Measurements from ENCODE around the gene DIAPH3.
A peak's percentile ranks its signal among the peaks of the same experiment; 100 is the strongest.

The DIAPH3 gene

GRCh38 chr13:59702269-59702668, 461.5 kb downstream of the DIAPH3 start:
- DNase-seq = no peak

DNA sequence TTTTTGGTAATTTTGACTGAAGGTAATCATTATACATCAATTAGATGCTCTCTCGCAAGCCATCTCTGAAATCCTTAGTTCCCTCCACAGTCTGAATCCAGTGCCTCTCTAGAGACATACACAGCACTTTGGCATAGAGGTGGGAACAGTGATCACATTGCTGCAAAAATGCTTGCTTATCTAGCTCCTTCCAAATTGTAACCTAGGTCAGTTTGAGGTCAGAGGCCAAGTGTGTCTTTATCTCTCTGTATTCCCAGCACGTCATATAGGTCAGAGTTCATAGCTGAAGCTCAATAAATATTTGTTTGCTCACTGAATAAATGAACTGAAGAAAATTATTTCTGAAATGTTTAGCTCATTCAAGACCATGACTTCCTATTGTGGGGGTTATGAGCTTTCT, 462.5 kb downstream of the DIAPH3 start:
- no peak for DNase-seq

- peak; percentile 70 for DNase-seq
Measured at GRCh38 chr13:59700281-59700680, 463.4 kb downstream of the DIAPH3 start.

GRCh38 chr13:59696271-59696670, 467.5 kb downstream of the DIAPH3 start:
- no peak for DNase-seq

- DNase-seq = no peak
Measured at GRCh38 chr13:59691501-59692066, 472.1 kb downstream of the DIAPH3 start.

DNA sequence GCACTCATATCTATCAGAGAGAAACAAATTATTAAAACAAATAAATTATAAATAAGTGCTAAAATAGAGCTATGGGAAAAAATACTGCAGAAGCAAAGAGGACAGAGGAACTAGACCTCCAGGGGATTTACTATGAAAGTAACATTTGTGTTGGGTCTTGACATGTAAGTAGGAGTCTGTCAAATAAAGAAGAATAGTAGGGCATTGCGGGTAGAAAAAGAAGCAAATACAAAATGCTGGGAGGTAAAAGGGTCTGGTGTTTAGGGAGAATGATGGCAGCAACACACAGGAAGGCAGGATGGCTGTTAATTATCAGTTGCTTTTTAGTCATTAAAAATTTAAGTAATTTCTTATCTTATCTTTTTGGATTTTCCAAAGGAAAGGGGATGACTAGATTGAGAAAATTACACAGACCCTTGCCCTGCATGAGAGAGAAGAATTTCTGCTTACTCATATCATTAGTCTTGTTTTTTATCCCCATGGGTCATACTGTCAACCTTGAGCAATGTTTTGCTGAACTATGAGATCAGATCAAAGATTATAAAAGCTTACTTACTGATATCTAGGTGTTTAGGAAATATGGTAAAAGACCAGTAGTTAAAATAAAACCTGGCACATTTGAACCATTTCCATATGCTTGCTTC, 472.7 kb downstream of the DIAPH3 start:
- peak; percentile 14 for DNase-seq

DNA sequence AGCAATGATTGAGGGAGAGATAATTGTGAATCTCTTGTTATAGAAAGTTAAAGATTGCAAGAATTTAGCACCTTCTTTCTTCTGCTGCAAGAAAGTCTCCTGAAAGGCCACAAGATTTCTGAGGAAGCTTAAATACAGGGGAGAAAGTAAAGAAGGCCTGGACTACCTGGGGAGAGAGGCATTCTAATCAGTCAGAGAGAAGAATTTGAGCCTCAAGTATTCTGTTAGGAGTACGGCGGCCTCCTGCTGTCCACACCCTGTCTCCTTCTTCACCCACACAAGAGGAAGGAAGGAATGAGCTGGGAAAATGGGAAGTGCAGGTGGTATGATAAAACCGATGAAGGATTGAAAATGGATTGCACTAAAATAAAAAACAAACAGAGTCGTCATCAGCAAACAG, 474.7 kb downstream of the DIAPH3 start:
- DNase-seq = no peak

DNA sequence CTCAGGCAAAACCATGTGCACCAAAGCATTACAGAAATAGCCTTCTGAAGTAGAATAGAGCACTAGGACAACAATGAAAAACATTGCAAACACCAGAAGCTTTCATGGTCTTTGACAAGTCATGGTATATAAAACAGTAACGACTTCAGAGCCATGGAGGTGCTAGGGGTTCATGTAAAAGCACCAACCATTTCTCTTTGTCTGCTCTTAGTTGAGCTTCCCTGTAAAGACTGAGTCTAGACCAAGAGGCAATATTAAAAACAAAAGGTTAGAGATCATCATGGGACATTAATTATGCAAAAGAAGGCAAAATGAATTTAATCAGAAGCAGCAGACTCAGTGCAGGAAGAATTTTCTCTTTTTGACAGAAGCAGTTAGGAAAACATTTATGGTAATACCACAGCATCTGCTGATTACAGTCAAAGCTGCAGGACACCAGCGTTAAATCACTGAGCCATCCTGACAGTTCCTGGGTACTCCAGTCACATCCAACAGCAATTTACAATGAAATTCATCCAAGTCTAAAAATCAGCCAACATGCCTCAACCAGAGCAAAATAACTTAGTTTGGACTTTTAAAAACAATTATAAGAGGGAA, 476.8 kb downstream of the DIAPH3 start:
- no peak for DNase-seq

DNA sequence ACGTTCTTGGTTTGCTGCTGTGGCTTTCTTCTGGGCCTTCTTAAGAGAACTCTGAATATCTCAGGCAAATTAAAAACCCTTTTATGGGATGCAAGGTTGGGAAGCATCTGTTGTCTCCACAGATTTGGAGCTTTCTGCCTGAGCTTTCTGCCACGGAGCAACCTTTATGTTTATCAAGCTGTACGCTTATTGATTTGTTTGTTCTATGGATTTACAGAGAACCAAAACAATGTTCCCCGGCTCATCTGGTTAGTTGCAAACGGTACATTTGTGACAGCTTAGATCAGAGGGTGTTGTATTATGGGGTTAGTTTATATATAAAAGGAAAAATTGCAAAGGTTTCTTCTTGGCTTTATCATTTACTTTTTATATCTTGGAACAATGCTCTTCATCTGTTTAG, 479.6 kb downstream of the DIAPH3 start:
- DNase-seq = no peak

- peak; percentile 26 for DNase-seq
Measured at GRCh38 chr13:59681636-59682311, 482.0 kb downstream of the DIAPH3 start.

DNA sequence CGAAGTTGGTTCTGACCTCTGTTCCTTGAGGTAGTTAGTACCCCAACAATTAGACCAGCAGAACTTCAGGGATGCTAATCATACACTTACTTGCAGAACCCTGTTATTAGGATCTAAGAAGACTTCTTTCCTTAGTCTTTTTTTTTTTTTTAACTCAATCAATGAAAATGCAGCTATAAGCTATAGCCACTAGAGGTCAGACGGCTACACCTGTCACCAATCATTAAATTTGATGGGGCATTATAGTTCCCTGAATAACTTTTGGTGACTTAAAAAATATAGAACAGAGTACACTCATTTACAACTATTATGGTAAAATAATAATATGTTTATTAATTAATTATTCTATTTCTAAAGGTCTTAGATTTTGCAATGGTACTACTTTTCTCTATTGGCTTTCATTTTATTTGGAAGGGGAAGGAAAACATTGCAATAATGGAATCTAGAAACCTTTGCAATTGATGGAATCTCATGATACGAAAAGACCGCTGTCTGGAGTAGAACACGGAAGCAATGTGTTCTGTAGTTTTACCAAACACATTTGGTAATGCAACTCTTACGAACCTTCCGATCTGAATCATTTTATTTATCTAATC, 483.2 kb downstream of the DIAPH3 start:
- DNase-seq = peak; percentile 25

DNA sequence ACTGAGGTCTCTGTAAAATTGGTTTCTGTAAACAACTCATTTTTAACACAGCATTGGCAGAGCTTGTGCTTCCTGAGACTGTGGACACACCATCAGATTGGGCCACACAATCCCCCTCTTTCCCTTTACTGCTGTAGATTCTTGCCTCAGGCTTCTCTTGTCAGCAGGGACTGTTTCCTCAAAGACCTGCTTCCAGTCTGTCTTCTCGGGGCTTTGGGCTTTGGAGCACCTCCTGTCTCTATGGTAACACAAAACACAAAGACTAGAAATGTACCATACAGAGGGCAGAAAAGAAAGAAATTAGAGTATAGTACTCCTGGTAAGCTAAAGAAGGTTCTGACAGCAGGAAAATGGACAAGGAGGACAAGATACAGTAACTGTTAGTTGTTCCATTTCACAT, 484.5 kb downstream of the DIAPH3 start:
- DNase-seq = no peak

DNA sequence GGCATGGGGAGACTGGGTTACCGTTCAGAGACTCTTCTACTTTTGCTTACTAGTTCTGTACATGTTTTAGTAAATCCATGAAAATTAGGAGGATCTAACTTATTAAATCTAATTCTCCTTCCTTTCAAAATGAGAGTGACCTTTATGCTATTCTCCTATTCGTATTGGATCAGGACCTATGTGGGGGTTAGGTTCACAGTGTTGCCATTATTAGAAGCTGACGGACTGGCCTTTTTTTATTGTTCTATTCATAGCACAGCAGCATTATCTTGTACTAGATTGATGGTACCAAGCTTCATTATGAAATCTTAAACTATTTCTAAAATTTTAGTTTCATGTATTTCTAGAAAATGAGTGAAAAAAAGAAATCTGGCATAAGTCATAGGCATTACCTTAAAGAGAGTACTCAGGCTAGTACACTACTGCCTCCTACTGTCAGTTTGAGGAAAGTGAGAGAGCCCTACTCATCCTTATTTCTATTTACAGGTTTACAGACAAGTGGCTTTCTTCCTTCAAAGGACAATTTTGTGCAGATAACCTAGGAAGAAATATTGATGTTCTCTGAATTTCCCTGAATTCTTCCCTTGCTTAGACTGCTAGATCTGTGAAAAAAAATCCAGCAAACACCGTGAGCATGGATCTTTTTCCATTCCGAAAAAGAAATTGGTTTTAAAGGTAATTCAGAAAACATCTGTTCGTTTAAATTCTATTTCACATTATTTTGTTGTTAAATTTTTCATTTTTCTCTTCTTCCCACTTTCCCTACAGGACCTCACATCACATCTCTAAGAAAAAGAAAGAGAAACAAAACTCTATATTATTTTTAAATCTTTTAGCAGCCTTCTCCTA, 485.5 kb downstream of the DIAPH3 start:
- DNase-seq = peak; percentile 55

DNA sequence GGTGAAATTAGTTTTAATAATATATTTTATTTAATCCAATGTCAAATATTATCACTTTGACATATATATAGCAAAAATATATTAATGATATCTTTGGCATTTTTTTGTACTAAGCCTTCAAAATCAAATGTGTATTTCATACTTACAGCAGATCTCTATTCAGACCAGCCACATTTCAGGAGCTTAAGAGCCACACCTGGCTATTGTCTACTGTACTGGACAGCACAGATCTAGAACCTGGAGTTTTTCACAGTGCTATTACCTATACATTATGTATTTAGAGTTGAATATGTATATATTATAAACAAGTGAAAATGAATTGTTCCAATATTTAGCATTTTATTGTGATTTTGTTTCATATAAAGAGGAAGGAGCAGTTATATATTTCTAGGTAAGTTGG, 486.3 kb downstream of the DIAPH3 start:
- DNase-seq = no peak

- no peak for DNase-seq
Measured at GRCh38 chr13:59674616-59675015, 489.1 kb downstream of the DIAPH3 start.

DNA sequence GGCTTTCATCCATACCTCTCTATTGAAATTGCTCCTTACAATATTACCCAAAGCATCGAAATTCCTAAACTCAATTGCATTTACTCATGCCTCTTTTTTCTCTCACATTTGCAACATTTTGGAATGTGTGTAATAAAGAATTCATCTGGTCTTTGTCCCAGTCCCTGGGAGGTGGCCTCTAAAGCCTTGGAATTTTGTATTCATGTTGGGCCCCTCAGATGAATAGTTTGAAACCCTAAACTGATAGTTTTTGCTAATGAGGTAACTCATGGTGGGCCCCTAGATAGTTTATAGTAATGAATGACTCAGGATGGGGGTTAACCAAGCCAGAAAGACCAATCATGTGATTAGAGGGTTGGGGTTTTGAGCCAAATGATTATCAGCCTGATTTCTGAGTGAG, 490.4 kb downstream of the DIAPH3 start:
- peak; percentile 86 for DNase-seq

GRCh38 chr13:59672445-59672844, 491.3 kb downstream of the DIAPH3 start:
- DNase-seq = no peak

GRCh38 chr13:59671881-59672280, 491.8 kb downstream of the DIAPH3 start:
- peak; percentile 22 for DNase-seq

DNA sequence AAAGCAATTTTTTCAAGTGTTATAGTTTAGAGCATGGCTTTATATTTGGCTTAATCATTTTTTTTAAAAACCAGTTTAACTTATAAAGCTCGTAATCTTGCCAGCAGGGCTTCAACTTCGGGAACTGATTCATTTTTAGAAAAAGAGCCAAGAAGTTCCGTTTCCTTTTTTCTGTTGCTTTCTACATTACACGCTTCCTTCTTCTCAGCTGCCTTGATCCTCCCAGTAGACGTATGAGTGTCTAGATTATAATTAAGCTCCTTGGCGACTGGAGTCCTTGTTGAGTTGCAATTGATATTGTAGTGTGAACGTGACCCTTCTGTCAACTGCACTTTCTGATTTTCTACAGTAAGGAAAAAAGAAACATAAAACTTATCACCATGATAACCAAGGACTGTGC, 497.2 kb downstream of the DIAPH3 start:
- DNase-seq = no peak

- no peak for DNase-seq
Measured at GRCh38 chr13:59665732-59666131, 498.0 kb downstream of the DIAPH3 start.

DNA sequence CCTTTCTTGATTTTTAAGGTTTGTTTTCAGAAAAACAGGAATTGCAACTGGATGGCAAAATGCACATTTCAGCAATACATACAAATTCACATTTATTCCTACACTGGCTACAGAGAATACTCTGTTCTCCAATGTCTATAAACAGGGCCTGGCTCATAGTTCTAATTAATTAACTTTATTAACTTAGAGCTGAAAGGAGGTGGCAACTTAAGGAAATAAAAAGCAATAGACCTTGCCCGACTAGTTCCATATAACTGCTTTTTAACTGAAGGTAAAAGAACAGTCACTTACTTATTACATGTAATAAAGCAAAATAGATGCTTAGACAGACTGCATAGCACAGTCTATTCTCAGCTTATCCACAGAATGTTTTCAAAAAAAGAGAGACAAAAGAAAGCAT, 498.5 kb downstream of the DIAPH3 start:
- DNase-seq = no peak

GRCh38 chr13:59664586-59664985, 499.1 kb downstream of the DIAPH3 start:
- DNase-seq = no peak
